OCI-LY3 (cell line): ENCODE data around the gene ZNF555.

ENCODE experiments used
- H2AFZ ChIP-seq: fragments of 200-600, 300-600 bp; shearing (Covaris generic); 2 replicates; pipeline ENCODE4 v1.6.0; 2014; ENCODE audit warnings: antibody characterized with exemption, low read depth, low read length
- H3K27ac ChIP-seq: fragments of 200-600, 300-600 bp; sonication (generic); 2 replicates; pipeline ENCODE4 v1.5.1; 2014; ENCODE audit warnings: mild to moderate bottlenecking, low read length, moderate library complexity, mixed read lengths
- H3K27me3 ChIP-seq: fragments of 200-600, 300-600 bp; sonication (generic); 2 replicates; pipeline ENCODE4 v1.6.1; 2014; ENCODE audit warnings: low read depth, low read length, mixed read lengths
- H3K36me3 ChIP-seq: fragments of 200-600, 300-600 bp; sonication (generic); replicated peaks from 2 replicates; pipeline ENCODE3; 2014; ENCODE audit warnings: low read depth, low read length, mixed read lengths
- H3K4me1 ChIP-seq: fragments of 300-600, 200-600 bp; sonication (generic); 2 replicates; pipeline ENCODE4 v1.6.1; 2014; ENCODE audit warnings: low read length, mixed read lengths
- H3K4me2 ChIP-seq: fragments of 200-600, 300-600 bp; sonication (generic); 2 replicates; pipeline ENCODE4 v1.6.1; 2014; ENCODE audit warnings: low read length, mixed read lengths
- H3K4me3 ChIP-seq: fragments of 300-600, 200-600 bp; sonication (generic); 2 replicates; pipeline ENCODE4 v1.5.1; 2014; ENCODE audit warnings: antibody characterized with exemption, mild to moderate bottlenecking, low read length, moderate library complexity
- H3K79me2 ChIP-seq: fragments of 300-600, 200-600 bp; shearing (Covaris generic); 2 replicates; pipeline ENCODE4 v1.6.1; 2014; ENCODE audit warnings: mild to moderate bottlenecking, low read length, mixed read lengths
- H3K9ac ChIP-seq: fragments of 300-600, 200-600 bp; shearing (Covaris generic); 2 replicates; pipeline ENCODE4 v1.6.0; 2014; ENCODE audit warnings: mild to moderate bottlenecking, low read length, moderate library complexity
- H3K9me3 ChIP-seq: fragments of 200-600, 300-600 bp; shearing (Covaris generic); 2 replicates; pipeline ENCODE4 v1.6.1; 2014; ENCODE audit warnings: low read length, mixed read lengths; ENCODE audit not compliant: insufficient read depth
- H4K20me1 ChIP-seq: fragments of 200-600, 300-600 bp; sonication (generic); 2 replicates; pipeline ENCODE4 v1.6.1; 2016; ENCODE audit warnings: low read length, mixed read lengths; ENCODE audit not compliant: insufficient read depth
- EZH2phosphoT487 ChIP-seq: fragments of 200-600 bp; shearing (Covaris generic); IDR thresholded peaks from 2 replicates; pipeline ENCODE4 v1.6.1; 2018; ENCODE audit warnings: antibody characterized with exemption, mixed run types, low read depth
- TF ChIP-seq, protein P1 (sequence below): fragments of 200-600, 300-600 bp; sonication (generic); IDR thresholded peaks from 2 replicates; pipeline ENCODE4 v1.5.1; 2014; ENCODE audit warnings: antibody characterized with exemption, low read length, low read depth

The ZNF555 gene

DNA sequence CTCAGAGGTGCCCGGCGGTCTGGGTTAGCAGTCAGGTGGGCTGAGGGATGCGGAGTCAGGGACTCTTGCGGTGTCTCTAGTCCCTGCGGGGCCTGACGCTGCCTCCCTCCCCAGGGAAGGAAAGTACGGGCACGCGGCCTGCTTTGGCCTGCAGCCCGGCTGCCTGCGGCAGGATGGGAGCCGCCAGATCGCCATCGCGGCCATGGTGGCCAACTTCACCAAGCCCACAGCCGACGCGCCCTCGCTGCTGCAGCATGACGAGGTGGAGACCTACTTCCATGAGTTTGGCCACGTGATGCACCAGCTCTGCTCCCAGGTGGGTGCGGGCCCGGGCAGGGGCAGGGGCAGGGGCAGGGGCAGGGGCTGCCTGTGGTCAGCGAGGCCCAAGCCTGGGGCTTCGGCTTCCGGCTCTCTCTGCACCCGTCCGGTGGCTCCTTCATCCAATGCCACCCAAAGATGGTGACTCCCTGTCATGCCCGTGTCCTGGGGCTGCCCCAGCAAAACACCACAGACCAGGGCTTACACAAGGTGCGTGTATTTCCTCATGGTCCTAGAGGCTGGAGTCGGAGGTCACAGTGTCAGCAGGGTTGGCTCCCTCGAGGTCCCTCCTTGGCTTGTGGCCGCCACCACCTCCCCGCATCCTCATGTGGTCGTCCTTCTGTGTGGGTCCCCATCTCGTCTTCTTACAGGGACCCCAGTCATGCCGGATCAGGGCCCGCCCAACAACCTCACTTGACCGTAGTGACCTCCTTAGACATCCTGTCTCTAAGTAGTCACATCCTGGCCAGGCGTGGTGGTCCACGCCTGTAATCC, 32.9 kb upstream of the ZNF555 start:
- Histone ChIP-seq H3K27me3 (no peaks in the 10 kb centered on the region), H3K36me3 (peaks cover 84% of the 10 kb centered on the region), H3K4me2 (no peak overlapping the region), H3K9ac (no peak overlapping the region), H3K9me3 (no peaks in the 10 kb centered on the region), H3K4me3 (no peak overlapping the region), H3K4me1 (no peaks in the 10 kb centered on the region), H2AFZ (no peak overlapping the region), H3K27ac (no peak overlapping the region), H3K79me2 (no peaks in the 10 kb centered on the region; the same call in 1 of the 2 replicates), H4K20me1 (no peaks in the 10 kb centered on the region; the same call in 1 of the 2 replicates)
- TF ChIP-seq, protein P1, sequence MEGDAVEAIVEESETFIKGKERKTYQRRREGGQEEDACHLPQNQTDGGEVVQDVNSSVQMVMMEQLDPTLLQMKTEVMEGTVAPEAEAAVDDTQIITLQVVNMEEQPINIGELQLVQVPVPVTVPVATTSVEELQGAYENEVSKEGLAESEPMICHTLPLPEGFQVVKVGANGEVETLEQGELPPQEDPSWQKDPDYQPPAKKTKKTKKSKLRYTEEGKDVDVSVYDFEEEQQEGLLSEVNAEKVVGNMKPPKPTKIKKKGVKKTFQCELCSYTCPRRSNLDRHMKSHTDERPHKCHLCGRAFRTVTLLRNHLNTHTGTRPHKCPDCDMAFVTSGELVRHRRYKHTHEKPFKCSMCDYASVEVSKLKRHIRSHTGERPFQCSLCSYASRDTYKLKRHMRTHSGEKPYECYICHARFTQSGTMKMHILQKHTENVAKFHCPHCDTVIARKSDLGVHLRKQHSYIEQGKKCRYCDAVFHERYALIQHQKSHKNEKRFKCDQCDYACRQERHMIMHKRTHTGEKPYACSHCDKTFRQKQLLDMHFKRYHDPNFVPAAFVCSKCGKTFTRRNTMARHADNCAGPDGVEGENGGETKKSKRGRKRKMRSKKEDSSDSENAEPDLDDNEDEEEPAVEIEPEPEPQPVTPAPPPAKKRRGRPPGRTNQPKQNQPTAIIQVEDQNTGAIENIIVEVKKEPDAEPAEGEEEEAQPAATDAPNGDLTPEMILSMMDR, result no peak
- TF ChIP-seq EZH2phosphoT487, result no peak

DNA sequence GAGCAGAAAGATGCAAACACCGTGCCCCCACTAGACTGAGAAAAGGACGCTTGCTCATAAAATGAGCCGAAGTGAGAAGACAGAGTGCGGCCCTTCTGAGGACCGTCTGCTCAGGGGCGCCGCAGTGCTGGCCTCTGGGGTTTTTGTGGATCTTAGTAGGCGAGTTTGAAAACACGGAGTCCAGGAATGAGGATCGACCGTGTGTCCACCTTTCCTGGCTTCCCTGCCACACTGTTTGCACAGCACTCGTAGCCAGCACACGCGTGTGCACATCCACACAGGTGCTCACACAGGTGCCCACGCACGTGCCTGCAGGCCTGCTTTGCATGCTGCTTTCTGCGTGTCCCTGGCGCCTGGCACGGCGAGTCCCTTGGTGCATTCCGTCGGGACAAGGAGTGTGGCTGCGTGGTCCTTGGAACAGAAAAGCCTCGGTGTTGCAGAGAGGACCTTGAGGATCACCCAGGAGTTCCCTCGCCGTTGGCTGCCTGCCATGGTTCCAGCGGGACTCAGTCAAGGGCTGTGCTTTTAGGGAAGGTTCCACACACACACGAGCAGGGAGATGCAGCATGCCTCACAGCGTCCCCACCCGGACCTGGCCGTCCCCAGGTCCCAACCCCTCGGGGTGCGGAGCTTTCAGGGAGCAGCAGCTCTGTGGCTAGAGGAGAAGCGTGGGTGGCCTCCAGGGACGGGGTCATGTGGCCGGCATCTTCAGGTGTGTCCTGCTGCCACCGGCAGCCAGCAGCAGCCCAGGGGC, 31.7 kb upstream of the ZNF555 start:
- Histone ChIP-seq H3K79me2 (no peaks in the 10 kb centered on the region; the same call in 1 of the 2 replicates), H3K4me1 (no peaks in the 10 kb centered on the region), H3K4me3 (no peak overlapping the region), H4K20me1 (no peaks in the 10 kb centered on the region; the same call in 1 of the 2 replicates), H3K4me2 (no peak overlapping the region), H3K9ac (no peak overlapping the region), H3K36me3 (peaks cover 87% of the 10 kb centered on the region), H3K27me3 (no peaks in the 10 kb centered on the region), H3K27ac (no peak overlapping the region), H3K9me3 (no peaks in the 10 kb centered on the region), H2AFZ (no peak overlapping the region)
- TF ChIP-seq, protein P1, result no peak
- no peak for TF ChIP-seq EZH2phosphoT487

DNA sequence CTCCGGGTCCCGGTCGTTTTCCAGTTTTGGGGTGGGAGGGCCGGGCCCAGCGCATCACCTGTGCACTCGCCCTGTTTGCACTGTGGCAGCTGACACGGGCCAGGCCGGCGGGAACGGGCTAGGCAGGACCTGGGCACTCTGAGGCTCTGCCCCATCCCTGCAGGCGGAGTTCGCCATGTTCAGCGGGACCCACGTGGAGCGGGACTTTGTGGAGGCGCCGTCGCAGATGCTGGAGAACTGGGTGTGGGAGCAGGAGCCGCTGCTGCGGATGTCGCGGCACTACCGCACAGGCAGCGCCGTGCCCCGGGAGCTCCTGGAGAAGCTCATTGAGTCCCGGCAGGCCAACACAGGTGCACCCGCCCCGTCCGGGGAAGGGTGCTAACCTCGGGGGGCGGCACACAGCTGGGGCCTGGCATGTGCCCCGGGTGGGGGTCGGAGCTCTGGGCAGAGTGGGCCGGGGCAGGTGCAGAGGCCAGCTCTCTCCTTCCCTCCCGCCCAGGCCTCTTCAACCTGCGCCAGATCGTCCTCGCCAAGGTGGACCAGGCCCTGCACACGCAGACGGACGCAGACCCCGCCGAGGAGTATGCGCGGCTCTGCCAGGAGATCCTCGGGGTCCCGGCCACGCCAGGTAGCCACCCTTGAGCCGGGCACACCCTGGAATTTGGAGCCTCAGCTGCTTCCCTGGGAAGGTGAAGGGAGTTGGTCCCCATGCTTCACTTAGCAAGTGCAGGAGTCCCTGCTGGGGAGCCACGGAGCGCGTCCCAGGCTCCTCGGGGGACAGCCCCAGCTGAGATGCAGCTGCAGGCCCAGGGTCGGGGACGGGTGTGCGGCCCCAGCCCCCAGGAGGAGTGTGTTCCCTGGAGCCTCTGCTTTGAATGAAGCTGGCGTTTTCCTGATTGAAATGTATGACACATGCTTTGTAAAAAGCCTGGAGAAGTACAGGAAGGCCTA, 30.9 kb upstream of the ZNF555 start:
- TF ChIP-seq, protein P1, result no peak
- TF ChIP-seq EZH2phosphoT487, result no peak
- H4K20me1 ChIP-seq, result no peaks in the 10 kb centered on the region; the same call in 1 of the 2 replicates
- no peak overlapping the region for H3K4me3 ChIP-seq
- no peaks in the 10 kb centered on the region for H3K4me1 ChIP-seq
- no peak overlapping the region for H3K4me2 ChIP-seq
- no peaks in the 10 kb centered on the region for H3K27me3 ChIP-seq
- no peak overlapping the region for H2AFZ ChIP-seq
- no peaks in the 10 kb centered on the region for H3K79me2 ChIP-seq
- H3K9ac ChIP-seq, result no peak overlapping the region
- no peak overlapping the region for H3K27ac ChIP-seq
- no peaks in the 10 kb centered on the region for H3K9me3 ChIP-seq
- peaks cover 89% of the 10 kb centered on the region for H3K36me3 ChIP-seq
